Measurements from ENCODE around the gene ANKFN1. TPM values are rescaled to one million over a fixed set of nuclear protein-coding genes. Genes with fewer than 3 reads are reported as not detected.
A peak's percentile ranks its signal among the peaks of the same experiment; 100 is the strongest.

ANKFN1 gene
- total and polyA plus RNA-seq, 8 donors = 0.13 to 1.8 (median 0.66) TPM

GRCh38 chr17:56121191-56122051 lies 31.9 kb upstream of the ANKFN1 start:
- Histone ChIP-seq H3K36me3 (no peaks in the 10 kb centered on the region), H3K4me3 (no peak overlapping the region), H3K27ac (no peak overlapping the region), H3K27me3 (no peaks in the 10 kb centered on the region), H3K9me3 (no peaks in the 10 kb centered on the region), H3K4me1 (no peaks in the 10 kb centered on the region)
- intact Hi-C loops (cut with DNase I) = no loop called here
- no peak for ATAC-seq
- no peak for TF ChIP-seq CTCF (IDR thresholded peaks at IDR 0.05)
- DNase-seq = no peak

- no peaks in the 10 kb centered on the region for H3K9me3 ChIP-seq
- H3K4me3 ChIP-seq = no peak overlapping the region
- no peaks in the 10 kb centered on the region for H3K36me3 ChIP-seq
- no peaks in the 10 kb centered on the region for H3K4me1 ChIP-seq
- no peaks in the 10 kb centered on the region for H3K27me3 ChIP-seq
- ATAC-seq (peak; percentile 70), DNase-seq (no peak)
- no peak overlapping the region for H3K27ac ChIP-seq
- intact Hi-C loops (cut with DNase I) = no loop called here
- TF ChIP-seq CTCF (IDR thresholded peaks at IDR 0.05) = peak; percentile 11 to 33
Observed at GRCh38 chr17:56125830-56126819, 27.1 kb upstream of the ANKFN1 start.

GRCh38 chr17:56130026-56130425 lies 23.2 kb upstream of the ANKFN1 start:
- TF ChIP-seq CTCF (IDR thresholded peaks at IDR 0.05) = no peak
- Histone ChIP-seq H3K27ac (no peak overlapping the region), H3K4me3 (no peak overlapping the region), H3K9me3 (no peaks in the 10 kb centered on the region), H3K27me3 (no peaks in the 10 kb centered on the region), H3K36me3 (no peaks in the 10 kb centered on the region), H3K4me1 (no peaks in the 10 kb centered on the region)
- intact Hi-C loops (cut with DNase I) = no loop called here
- ATAC-seq (no peak), DNase-seq (no peak)

GRCh38 chr17:56130631-56131030 lies 22.6 kb upstream of the ANKFN1 start:
- intact Hi-C loops (cut with DNase I) = no loop called here
- DNase-seq (no peak), ATAC-seq (no peak)
- no peaks in the 10 kb centered on the region for H3K9me3 ChIP-seq
- no peak overlapping the region for H3K27ac ChIP-seq
- H3K27me3 ChIP-seq = no peaks in the 10 kb centered on the region
- H3K36me3 ChIP-seq = no peaks in the 10 kb centered on the region
- TF ChIP-seq CTCF (IDR thresholded peaks at IDR 0.05) = no peak
- H3K4me1 ChIP-seq = no peaks in the 10 kb centered on the region
- no peak overlapping the region for H3K4me3 ChIP-seq

DNA sequence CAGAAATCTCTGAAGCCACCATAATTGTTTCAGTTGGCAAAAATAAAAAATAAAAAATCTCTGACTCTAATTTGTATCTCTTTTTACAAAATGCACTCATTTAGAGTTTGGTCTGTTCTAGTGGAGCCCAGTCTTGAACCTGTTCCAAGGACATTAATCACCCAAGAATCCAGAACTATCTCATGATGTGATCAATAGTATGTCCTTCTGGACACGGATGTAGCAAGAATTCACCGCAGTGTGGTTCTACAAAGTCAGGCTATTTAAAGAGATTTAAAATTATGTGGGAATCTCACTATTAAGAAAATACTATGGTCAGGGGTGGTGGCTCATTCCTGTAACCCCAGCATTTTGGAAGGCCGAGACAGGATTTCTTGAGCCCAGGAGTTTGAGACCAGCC lies 21.8 kb upstream of the ANKFN1 start:
- H3K4me1 ChIP-seq = no peaks in the 10 kb centered on the region
- no peaks in the 10 kb centered on the region for H3K9me3 ChIP-seq
- H3K27me3 ChIP-seq = no peaks in the 10 kb centered on the region
- no peak overlapping the region for H3K4me3 ChIP-seq
- no peak overlapping the region for H3K27ac ChIP-seq
- TF ChIP-seq CTCF (IDR thresholded peaks at IDR 0.05) = no peak
- no peak for ATAC-seq
- no peak for DNase-seq
- H3K36me3 ChIP-seq = no peaks in the 10 kb centered on the region
- intact Hi-C loops (cut with DNase I) = no loop called here
